ENCODE results near the gene CP. TPM values are rescaled to one million over a fixed set of nuclear protein-coding genes. Genes with fewer than 3 reads are reported as not detected.

Gene CP
- total and polyA plus RNA-seq, 9 of the 15 experiments (the other 6 are each of a cell fraction or from before 2014, with no cell fraction given): 0.30 to 0.75 TPM; not detected in 7

GRCh38 chr3:149224736-149225594 is 3.3 kb upstream of the CP start (continued):
- no peak for TF ChIP-seq PTBP1 (IDR thresholded peaks at IDR 0.05; ENCODE audit: low read depth, low read length)
- TF ChIP-seq EP300 (IDR thresholded peaks at IDR 0.05; ENCODE audit: low read length): 0 out of 2 replicates have a peak, but pooled peaks have one; percentile 18
- TF ChIP-seq, protein P1, sequence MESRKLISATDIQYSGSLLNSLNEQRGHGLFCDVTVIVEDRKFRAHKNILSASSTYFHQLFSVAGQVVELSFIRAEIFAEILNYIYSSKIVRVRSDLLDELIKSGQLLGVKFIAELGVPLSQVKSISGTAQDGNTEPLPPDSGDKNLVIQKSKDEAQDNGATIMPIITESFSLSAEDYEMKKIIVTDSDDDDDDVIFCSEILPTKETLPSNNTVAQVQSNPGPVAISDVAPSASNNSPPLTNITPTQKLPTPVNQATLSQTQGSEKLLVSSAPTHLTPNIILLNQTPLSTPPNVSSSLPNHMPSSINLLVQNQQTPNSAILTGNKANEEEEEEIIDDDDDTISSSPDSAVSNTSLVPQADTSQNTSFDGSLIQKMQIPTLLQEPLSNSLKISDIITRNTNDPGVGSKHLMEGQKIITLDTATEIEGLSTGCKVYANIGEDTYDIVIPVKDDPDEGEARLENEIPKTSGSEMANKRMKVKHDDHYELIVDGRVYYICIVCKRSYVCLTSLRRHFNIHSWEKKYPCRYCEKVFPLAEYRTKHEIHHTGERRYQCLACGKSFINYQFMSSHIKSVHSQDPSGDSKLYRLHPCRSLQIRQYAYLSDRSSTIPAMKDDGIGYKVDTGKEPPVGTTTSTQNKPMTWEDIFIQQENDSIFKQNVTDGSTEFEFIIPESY (CRISPR knock-in tag; IDR thresholded peaks at IDR 0.05): no peak
- TF ChIP-seq RBM15 (IDR thresholded peaks at IDR 0.05; ENCODE audit: insufficient read depth, low read length): no peak
- TF ChIP-seq ZNF354B (CRISPR knock-in tag; IDR thresholded peaks at IDR 0.05): no peak
- TF ChIP-seq FUS (optimal IDR thresholded peaks at IDR 0.05; ENCODE audit: low read depth, low read length): no peak
- TF ChIP-seq TAF1 (IDR thresholded peaks at IDR 0.05; ENCODE audit: control insufficient read depth, extremely low read depth, insufficient read depth, low read length, severe bottlenecking): no peak
- peak; percentile 70 for TF ChIP-seq ETV1 (tag; conservative IDR thresholded peaks at IDR 0.05; ENCODE audit: low read depth)
- no peak for TF ChIP-seq ZNF589 (CRISPR knock-in tag; IDR thresholded peaks at IDR 0.05; ENCODE audit: low read depth)
- TF ChIP-seq MECOM (CRISPR knock-in tag; IDR thresholded peaks at IDR 0.05): no peak
- TF ChIP-seq THRAP3 (IDR thresholded peaks at IDR 0.05; ENCODE audit: borderline replicate concordance): no peak
- TF ChIP-seq, protein P2, sequence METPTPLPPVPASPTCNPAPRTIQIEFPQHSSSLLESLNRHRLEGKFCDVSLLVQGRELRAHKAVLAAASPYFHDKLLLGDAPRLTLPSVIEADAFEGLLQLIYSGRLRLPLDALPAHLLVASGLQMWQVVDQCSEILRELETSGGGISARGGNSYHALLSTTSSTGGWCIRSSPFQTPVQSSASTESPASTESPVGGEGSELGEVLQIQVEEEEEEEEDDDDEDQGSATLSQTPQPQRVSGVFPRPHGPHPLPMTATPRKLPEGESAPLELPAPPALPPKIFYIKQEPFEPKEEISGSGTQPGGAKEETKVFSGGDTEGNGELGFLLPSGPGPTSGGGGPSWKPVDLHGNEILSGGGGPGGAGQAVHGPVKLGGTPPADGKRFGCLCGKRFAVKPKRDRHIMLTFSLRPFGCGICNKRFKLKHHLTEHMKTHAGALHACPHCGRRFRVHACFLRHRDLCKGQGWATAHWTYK (CRISPR knock-in tag; IDR thresholded peaks at IDR 0.05): 0 out of 2 replicates have a peak, but pooled peaks have one; percentile 47
- no peak for TF ChIP-seq POU5F1 (IDR thresholded peaks at IDR 0.05; ENCODE audit: borderline replicate concordance, low read depth, low read length, partially characterized antibody)
- no peak for TF ChIP-seq MBD1 (CRISPR knock-in tag; IDR thresholded peaks at IDR 0.05)
- no peak for TF ChIP-seq PHF21A (IDR thresholded peaks at IDR 0.05; ENCODE audit: borderline replicate concordance, low read depth)
- 0 out of 2 replicates have a peak, but pooled peaks have one; percentile 30 for TF ChIP-seq LCOR (CRISPR knock-in tag; IDR thresholded peaks at IDR 0.05)
- no peak for TF ChIP-seq KDM2B (CRISPR knock-in tag; IDR thresholded peaks at IDR 0.05)
- TF ChIP-seq MNT (conservative IDR thresholded peaks at IDR 0.05): peak; percentile 24 to 45; a peak in 1 of 4 replicates
- TF ChIP-seq KDM4B (IDR thresholded peaks at IDR 0.05; ENCODE audit: borderline replicate concordance in 2 of 2, low read depth in 1 of 2): no peak
- TF ChIP-seq ZFP30 (CRISPR knock-in tag; IDR thresholded peaks at IDR 0.05; ENCODE audit: borderline replicate concordance): no peak
- TF ChIP-seq RBFOX2 (IDR thresholded peaks at IDR 0.05; ENCODE audit: low read depth, low read length): no peak
